A549 (cell line): ENCODE data around the gene ANTXR1. TPM values are rescaled to one million over a fixed set of nuclear protein-coding genes. Genes with fewer than 3 reads are reported as not detected.

Experiments used
- ATAC-seq, 2 experiments: fragments of 200-7000 bp in 1 of 2; fragments of >200 bp in 1 of 2; cut with Nextera tagmentation in 1 of 2; cut with Tn5 transposase in 1 of 2; 3 replicates each; pipeline versions ENCODE4 v1.8.0 to v1.9.1; 2018 to 2020; ENCODE audit warnings: mild to moderate bottlenecking in 1 of 2, moderate library complexity in 1 of 2
- CTCF ChIA-PET: fragments of 300-600 bp; sonication (Branson Sonifier 250); formaldehyde crosslinking; extraction: SDS; loops from one replicate; lab custom pipeline; 2021; ENCODE audit warnings: antibody characterized with exemption, inconsistent platforms; lab: Yijun Ruan, JAX
- POLR2A ChIA-PET: fragments of 350-600 bp; formaldehyde crosslinking; extraction: SDS; loops from one replicate; lab custom pipeline; 2021; ENCODE audit warnings: antibody characterized with exemption, inconsistent platforms; lab: Yijun Ruan, JAX
- DNase-seq, 2 experiments: peaks; one replicate each; pipeline versions ENCODE4 v3.0.0 to v3.0.0-alpha.2; 2011 to 2016; ENCODE audit warnings: low read depth in 1 of 2, low spot score in 1 of 2
- FAIRE-seq: peaks from 2 replicates; lab custom pipeline; 2011; peaks lifted over from hg19 to GRCh38; lab: Jason Lieb, UNC
- H3K27ac ChIP-seq, 2 experiments: fragments of >200 bp; sonication (Bioruptor Twin); formaldehyde crosslinking; 3 replicates each; pipeline ENCODE4 v1.5.1; 2016 to 2017
- H3K4me1 ChIP-seq: fragments of >200 bp; sonication (Bioruptor Twin); formaldehyde crosslinking; 3 replicates; pipeline ENCODE4 v1.6.1; 2016
- H3K4me2 ChIP-seq: fragments of >200 bp; sonication (Bioruptor Twin); formaldehyde crosslinking; 3 replicates; pipeline ENCODE4 v1.6.1; 2016
- H3K4me3 ChIP-seq: fragments of >200 bp; sonication (Bioruptor Twin); formaldehyde crosslinking; 3 replicates; pipeline ENCODE4 v1.5.1; 2016
- H3K9me3 ChIP-seq: fragments of >200 bp; sonication (Bioruptor Twin); formaldehyde crosslinking; 3 replicates; pipeline ENCODE4 v1.6.1; 2016
- ATOH8 ChIP-seq: fragments of 250-450 bp; sonication (Bioruptor Pico); IDR thresholded peaks from 2 replicates; pipeline ENCODE4 v1.5.0; 2020; ENCODE audit warnings: low read depth, mild to moderate bottlenecking, moderate library complexity
- EHF ChIP-seq: fragments of 250-450 bp; sonication (Bioruptor Pico); IDR thresholded peaks from 2 replicates; pipeline ENCODE4 v1.5.0; 2020; ENCODE audit warnings: mild to moderate bottlenecking
- ELK1 ChIP-seq: fragments of 150-350 bp; IDR thresholded peaks from 2 replicates; pipeline ENCODE4 v1.6.1; 2014; ENCODE audit warnings: low read depth, mild to moderate bottlenecking, low read length
- FOSB ChIP-seq: fragments of 250-450 bp; sonication (Bioruptor Pico); IDR thresholded peaks from 2 replicates; pipeline ENCODE4 v1.5.0; 2020; ENCODE audit warnings: mild to moderate bottlenecking, moderate library complexity
- FOSL2 ChIP-seq, 2 experiments: fragments of 450-650 bp in 1 of 2; fragments of >200 bp in 1 of 2; sonication (Bioruptor Twin) in 1 of 2; formaldehyde crosslinking; IDR thresholded peaks; 2 replicates each; pipeline versions ENCODE4 v1.5.0 to v1.6.1; 2016 to 2020; ENCODE audit warnings: mild to moderate bottlenecking in 1 of 2, moderate library complexity in 1 of 2
- HDAC2 ChIP-seq: fragments of 200-600 bp; sonication (generic); IDR thresholded peaks from 2 replicates; pipeline ENCODE4 v1.6.1; 2016
- HES2 ChIP-seq: fragments of >200 bp; sonication (Bioruptor Twin); formaldehyde crosslinking; IDR thresholded peaks from 2 replicates; pipeline ENCODE4 v1.6.1; 2016
- JUN ChIP-seq, 2 experiments: fragments of >200 bp; sonication (Bioruptor Twin); formaldehyde crosslinking; IDR thresholded peaks; 2 replicates in 1 of 2; 3 replicates in 1 of 2; pipeline ENCODE4 v1.6.1; 2016 to 2017
- KDM1A ChIP-seq: fragments of 200-600 bp; sonication (generic); IDR thresholded peaks from 2 replicates; pipeline ENCODE4 v1.6.1; 2016; ENCODE audit warnings: low read depth, mild to moderate bottlenecking
- MAX ChIP-seq: IDR thresholded peaks from 2 replicates; pipeline ENCODE4 v1.6.1; 2012
- MAZ ChIP-seq: fragments of 150-350 bp; IDR thresholded peaks from 2 replicates; pipeline ENCODE4 v1.6.1; 2014; ENCODE audit warnings: antibody characterized with exemption, low read depth, low read length, borderline replicate concordance
- NFE2L2 ChIP-seq: fragments of 150-350 bp; conservative IDR thresholded peaks from 2 replicates; pipeline ENCODE4 v1.6.1; 2014; ENCODE audit warnings: low read length
- PBX3 ChIP-seq: IDR thresholded peaks from 2 replicates; pipeline ENCODE4 v1.6.1; 2012
- PHF8 ChIP-seq: fragments of 200-600 bp; sonication (generic); IDR thresholded peaks from 2 replicates; pipeline ENCODE4 v1.6.1; 2016; ENCODE audit warnings: low read depth, mild to moderate bottlenecking, antibody characterized with exemption, moderate library complexity, borderline replicate concordance
- POLR2A ChIP-seq: IDR thresholded peaks from 2 replicates; pipeline ENCODE4 v1.6.1; 2012; ENCODE audit warnings: mild to moderate bottlenecking, low read length
- RARB ChIP-seq: fragments of 250-450 bp; sonication (Bioruptor Pico); IDR thresholded peaks from 2 replicates; pipeline ENCODE4 v1.8.0; 2021; ENCODE audit warnings: mild to moderate bottlenecking, moderate library complexity
- RCOR1 ChIP-seq: fragments of 150-350 bp; IDR thresholded peaks from 2 replicates; pipeline ENCODE4 v1.6.1; 2014; ENCODE audit warnings: antibody characterized with exemption, low read length, low read depth
- RFX5 ChIP-seq: fragments of 450-650 bp; IDR thresholded peaks from 2 replicates; pipeline ENCODE4 v1.7.1; 2014; ENCODE audit warnings: antibody characterized with exemption, mild to moderate bottlenecking, moderate library complexity
- SREBF2 ChIP-seq: fragments of 450-650 bp; IDR thresholded peaks from 2 replicates; pipeline ENCODE4 v1.6.1; 2014; ENCODE audit warnings: mild to moderate bottlenecking, moderate library complexity
- TFCP2L1 ChIP-seq: fragments of 250-450 bp; sonication (Bioruptor Pico); IDR thresholded peaks from 2 replicates; pipeline ENCODE4 v1.5.0; 2021; ENCODE audit warnings: mild to moderate bottlenecking
- ZNF302 ChIP-seq: fragments of 250-450 bp; sonication (Bioruptor Pico); IDR thresholded peaks from 2 replicates; pipeline ENCODE4 v1.9.0; 2021; ENCODE audit warnings: inconsistent platforms, mild to moderate bottlenecking, moderate library complexity
- ZSCAN20 ChIP-seq: fragments of 250-450 bp; sonication (Bioruptor Pico); IDR thresholded peaks from 2 replicates; pipeline ENCODE4 v1.8.0; 2022; ENCODE audit warnings: mild to moderate bottlenecking, moderate library complexity
- WGBS: methylation state at CpG from one replicate; pipeline ENCODE4 v1.1.6; 2017; ENCODE audit errors: missing lambda C conversion rate; 5-methylcytosine and 5-hydroxymethylcytosine counted together
- polyA plus RNA-seq, 4 experiments: library from polyadenylated mRNA; depleted of rRNA in 3 of 4; stranded (reverse); fragments of >200 nt; fragmentation: RNase III in 1 of 4; extraction: RNeasy Plus Mini Kit Qiagen cat#74134 plus additional on column Dnase treatment in 1 of 4; gene quantifications; 2 replicates in 3 of 4; 3 replicates in 1 of 4; pipeline ENCODE4 v1.2.3, GENCODE V29; 2011 to 2017

Gene ANTXR1
- polyA plus RNA-seq, 2 of the 4 experiments (the other 2 are of a cell fraction) = 161 to 194 TPM

- whole genome bisulfite sequencing = 72% methylated on average over 4 of the region's 4 CpGs
- peaks cover 18% of the 10 kb centered on the region for H3K4me1 ChIP-seq
- ChIA-PET POLR2A (no interaction called here), CTCF (interaction anchor here (0.9 to 2.0 kb wide), 5 partner anchors 17 to 780 kb away, joined by 3 to 7 read pairs (median 3); partner anchors contain the start of gene ANTXR1)
- FAIRE-seq (no peak), ATAC-seq (peak; percentile 14 to 16; a peak in 4 of 6 replicates), DNase-seq (no peak)
- no peak overlapping the region for H3K4me3 ChIP-seq
- no peak overlapping the region for H3K4me2 ChIP-seq
- no peaks in the 10 kb centered on the region for H3K9me3 ChIP-seq
- TF ChIP-seq ZSCAN20 (CRISPR knock-in tag) (no peak), RFX5 (no peak), JUN (IDR thresholded peaks at IDR 0.05) (no peak), RARB (no peak), FOSL2 (IDR thresholded peaks at IDR 0.05) (no peak), FOSL2 (CRISPR knock-in tag; IDR thresholded peaks at IDR 0.05) (no peak), PBX3 (no peak), HES2 (no peak), RCOR1 (no peak), PHF8 (no peak), MAZ (no peak)
- H3K27ac ChIP-seq = peak overlapping the region in 1 of 2 experiments; percentile 49; a peak in 3 of 6 replicates
Observed at GRCh38 chr2:69243652-69244051, 230.7 kb downstream of the ANTXR1 start.

- peak overlapping the region in 1 of 2 experiments; percentile 49; a peak in 2 of 6 replicates for H3K27ac ChIP-seq
- 91% methylated on average over 6 of the region's 6 CpGs for WGBS
Observed at GRCh38 chr2:69244882-69245281, 231.9 kb downstream of the ANTXR1 start.

GRCh38 chr2:69247583-69247982, 234.6 kb downstream of the ANTXR1 start:
- ChIA-PET CTCF (interaction anchor here (1.6 kb wide), 1 partner anchor 59 kb away, joined by 6 read pairs; no protein-coding TSS in a partner anchor), POLR2A (no interaction called here)
- no peak for DNase-seq
- 94% methylated on average over 9 of the region's 9 CpGs for WGBS
- TF ChIP-seq TFCP2L1 (CRISPR knock-in tag) (no peak), MAX (no peak), ZNF302 (CRISPR knock-in tag) (no peak), HDAC2 (no peak), FOSB (CRISPR knock-in tag) (no peak), RARB (no peak), PBX3 (no peak), NFE2L2 (no peak), ELK1 (no peak)
- Histone ChIP-seq H3K9me3 (no peaks in the 10 kb centered on the region), H3K4me3 (no peak overlapping the region), H3K4me1 (peaks cover 57% of the 10 kb centered on the region), H3K27ac (peak overlapping the region; percentile 73 to 85), H3K4me2 (peak overlapping the region; percentile 38)
- FAIRE-seq = no peak
- no peak; a peak in 1 of 6 replicates for ATAC-seq

More at GRCh38 chr2:69244882-69245281, 231.9 kb downstream of the ANTXR1 start:
- no peak for ATAC-seq
- POLR2A ChIA-PET = no interaction called here
- CTCF ChIA-PET = interaction anchor here (0.8 to 2.0 kb wide), 4 partner anchors 19 to 781 kb away, joined by 3 to 7 read pairs (median 4); no protein-coding TSS in a partner anchor
- Histone ChIP-seq H3K4me2 (no peak overlapping the region), H3K4me3 (no peak overlapping the region), H3K4me1 (peaks cover 30% of the 10 kb centered on the region), H3K9me3 (no peaks in the 10 kb centered on the region)
- DNase-seq = no peak
- no peak for FAIRE-seq
- TF ChIP-seq EHF (CRISPR knock-in tag) = no peak
- no peak for TF ChIP-seq SREBF2
- TF ChIP-seq TFCP2L1 (CRISPR knock-in tag) = no peak
- no peak for TF ChIP-seq ATOH8 (CRISPR knock-in tag)
- TF ChIP-seq POLR2A = no peak
- TF ChIP-seq KDM1A = no peak
